Measurements from ENCODE around the gene MEGF8. TPM values are rescaled to one million over a fixed set of nuclear protein-coding genes. Genes with fewer than 3 reads are reported as not detected.

MEGF8 gene
- total RNA-seq (10 to 100 TPM in 1 of 2 experiments, 1 to 10 TPM in 1; 9.2 to 10.2 TPM), polyA plus RNA-seq (under 1 TPM; 0.23 to 0.57 (median 0.34) TPM), total RNA-seq (26.7 to 39.4 (median 31.8) reads per million in 6 experiments)

- no peaks in the 10 kb centered on the region for H3K9me3 Mint-ChIP-seq
- DNase-seq, result peak; percentile 88 to 99 (median 98)
Measured at GRCh38 chr19:42325308-42325895, at the start of gene MEGF8. MEGF8 (plus strand) TSS chr19:42325635; CDS start chr19:42326244, 609 bp downstream.

DNA sequence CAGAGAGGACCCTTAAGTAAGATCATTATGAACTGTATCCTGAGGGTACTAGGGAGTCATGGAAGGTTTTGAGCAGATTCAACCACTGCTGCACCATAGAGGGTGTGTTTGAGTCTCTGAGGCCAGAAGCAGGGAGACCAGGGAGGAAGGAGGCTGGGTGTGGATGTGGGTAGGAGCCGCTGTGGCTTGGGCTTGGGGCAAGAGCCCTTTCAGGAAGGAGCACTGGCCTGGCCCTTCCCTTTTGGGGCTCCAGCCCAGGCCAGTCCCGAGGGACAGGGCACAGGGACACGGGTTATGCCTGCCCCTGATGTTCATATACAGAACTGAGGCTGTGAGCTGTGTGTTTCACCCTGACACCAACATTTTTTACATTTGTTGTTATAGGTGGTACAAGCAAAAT, 49.2 kb upstream of the MEGF8 start:
- Mint-ChIP-seq H3K36me3 (peaks cover 0 to 29% (median 0%) of the 10 kb centered on the region in 3 donors), H3K27ac (peak overlapping the region in 5 of 10 donors; percentile 14 to 70 (median 24)), H3K4me3 (peak overlapping the region in 2 of 10 donors; percentile 22 to 68), H3K9me3 (no peaks in the 10 kb centered on the region), H3K4me1 (peaks cover 29 to 58% (median 48%) of the 10 kb centered on the region in 4 donors), H3K27me3 (no peaks in the 10 kb centered on the region)
- POLR2A ChIA-PET, result no interaction called here
- no peak for DNase-seq
- no peak for ATAC-seq

More at GRCh38 chr19:42325308-42325895, at the start of gene MEGF8:
- peaks cover 0 to 3% (median 0%) of the 10 kb centered on the region in 3 donors for H3K36me3 Mint-ChIP-seq
- ATAC-seq, result peak; percentile 87 to 93
- H3K27ac Mint-ChIP-seq, result peak within 1 kb of the TSS; percentile 78 to 95 (median 89)
- H3K4me3 Mint-ChIP-seq, result peak within 1 kb of the TSS; percentile 92 to 97 (median 94)
- peaks cover 6 to 20% (median 12%) of the 10 kb centered on the region in 5 donors for H3K27me3 Mint-ChIP-seq
- peaks cover 20 to 37% (median 30%) of the 10 kb centered on the region in 4 donors for H3K4me1 Mint-ChIP-seq
- POLR2A ChIA-PET, result no interaction called here

- Mint-ChIP-seq H3K27me3 (no peaks in the 10 kb centered on the region), H3K27ac (peak overlapping the region in 1 of 10 donors; percentile 29), H3K36me3 (peaks cover 0 to 25% (median 0%) of the 10 kb centered on the region in 3 donors), H3K9me3 (no peaks in the 10 kb centered on the region), H3K4me3 (peak overlapping the region in 1 of 10 donors; percentile 41), H3K4me1 (peaks cover 29 to 57% (median 46%) of the 10 kb centered on the region in 4 donors)
- DNase-seq (no peak), ATAC-seq (no peak)
- POLR2A ChIA-PET, result interaction anchor here (6.6 kb wide), 1 partner anchor 30 kb away, joined by 121 read pairs; the partner anchor contains the start of gene GSK3A
Measured at GRCh38 chr19:42276821-42277220, 48.6 kb upstream of the MEGF8 start.

- Mint-ChIP-seq H3K4me1 (peaks cover 36 to 66% (median 46%) of the 10 kb centered on the region in 4 donors), H3K9me3 (no peaks in the 10 kb centered on the region), H3K36me3 (peaks cover 0 to 25% (median 0%) of the 10 kb centered on the region in 3 donors), H3K27ac (peak overlapping the region in 4 of 10 donors; percentile 63 to 93 (median 73)), H3K4me3 (peak overlapping the region in 2 of 10 donors; percentile 14 to 39), H3K27me3 (no peaks in the 10 kb centered on the region)
- POLR2A ChIA-PET, result interaction anchor here (6.6 kb wide), 1 partner anchor 31 kb away, joined by 121 read pairs; the partner anchor contains the start of gene GSK3A
- no peak for ATAC-seq
- DNase-seq, result no peak
Measured at GRCh38 chr19:42277821-42278451, 47.5 kb upstream of the MEGF8 start.

- peak overlapping the region; percentile 69 to 97 (median 94) for H3K27ac Mint-ChIP-seq
- ATAC-seq, result no peak
- H3K4me1 Mint-ChIP-seq, result peaks cover 36 to 61% (median 44%) of the 10 kb centered on the region in 4 donors
- H3K9me3 Mint-ChIP-seq, result no peaks in the 10 kb centered on the region
- POLR2A ChIA-PET, result interaction anchor here (0.9 to 6.6 kb wide), 5 partner anchors 9 to 146 kb away, joined by 3 to 121 read pairs (median 10); partner anchors contain the start of genes CIC, DEDD2, GSK3A and POU2F2
- peaks cover 0 to 22% (median 0%) of the 10 kb centered on the region in 3 donors for H3K36me3 Mint-ChIP-seq
- peak overlapping the region in 9 of 10 donors; percentile 14 to 96 (median 92) for H3K4me3 Mint-ChIP-seq
- no peaks in the 10 kb centered on the region for H3K27me3 Mint-ChIP-seq
- DNase-seq, result no peak
Measured at GRCh38 chr19:42278452-42279154, 46.8 kb upstream of the MEGF8 start.

GRCh38 chr19:42279155-42279901, 46.1 kb upstream of the MEGF8 start:
- Mint-ChIP-seq H3K36me3 (peaks cover 0 to 17% (median 0%) of the 10 kb centered on the region in 3 donors), H3K27me3 (no peaks in the 10 kb centered on the region), H3K27ac (peak overlapping the region; percentile 92 to 97 (median 94)), H3K4me1 (peaks cover 36 to 58% (median 44%) of the 10 kb centered on the region in 4 donors), H3K4me3 (peak overlapping the region in 9 of 10 donors; percentile 78 to 97 (median 93)), H3K9me3 (no peaks in the 10 kb centered on the region)
- POLR2A ChIA-PET, result interaction anchor here (0.6 to 6.6 kb wide), 8 partner anchors 10 to 724 kb away, joined by 3 to 121 read pairs (median 6); partner anchors contain the start of genes CIC, DEDD2, GSK3A and POU2F2
- ATAC-seq (no peak), DNase-seq (no peak)

DNA sequence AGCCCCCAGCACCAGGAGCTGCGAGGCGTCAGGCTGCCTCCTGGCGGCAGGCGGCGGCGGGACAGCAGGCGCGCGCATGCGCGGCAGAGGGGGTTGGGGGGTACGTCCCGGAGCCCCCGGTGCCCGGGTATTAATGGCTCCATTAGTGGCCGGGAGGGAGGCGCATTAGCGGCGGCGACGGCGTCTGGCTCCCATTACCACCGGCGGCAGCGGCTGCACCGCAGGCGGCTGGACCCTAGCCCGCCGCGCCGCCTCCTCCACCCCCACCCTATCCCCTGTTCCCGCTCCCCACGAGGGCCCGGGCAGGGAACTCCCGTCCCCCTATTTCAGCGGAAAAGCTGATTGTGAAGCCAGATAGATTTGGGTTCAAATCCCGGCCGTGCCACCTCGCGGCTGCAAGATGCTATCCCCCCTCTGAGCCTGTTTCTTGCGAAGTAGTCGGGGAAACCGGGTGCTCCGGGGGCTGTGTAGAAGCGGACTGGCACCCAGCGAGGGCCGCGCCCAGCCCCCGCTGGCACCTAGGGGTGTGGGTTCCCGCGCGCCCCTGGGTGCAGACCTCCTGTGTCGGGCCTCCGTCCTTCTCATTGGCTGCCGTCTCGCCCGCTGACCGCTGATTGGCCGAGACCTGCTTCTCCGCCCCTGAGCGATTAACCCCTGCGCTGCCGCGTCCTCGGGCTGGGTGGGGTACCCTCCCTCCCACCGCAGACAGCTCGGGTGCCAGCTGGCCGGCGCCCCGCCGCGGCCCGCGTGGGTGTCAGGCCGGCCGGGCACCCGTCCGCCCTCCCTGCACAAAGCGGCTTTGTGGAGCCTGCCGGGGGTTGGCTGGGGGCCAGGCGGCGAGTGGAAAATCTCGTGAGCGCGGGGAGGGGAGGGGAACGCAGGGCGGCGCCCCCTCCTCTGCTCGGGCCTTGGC, 45.3 kb upstream of the MEGF8 start:
- ATAC-seq, result peak; percentile 28 to 50
- DNase-seq, result peak; percentile 76 to 92 (median 82)
- H3K27ac Mint-ChIP-seq, result peak overlapping the region; percentile 37 to 97 (median 94)
- peaks cover 0 to 8% (median 0%) of the 10 kb centered on the region in 3 donors for H3K36me3 Mint-ChIP-seq
- H3K27me3 Mint-ChIP-seq, result no peaks in the 10 kb centered on the region
- H3K9me3 Mint-ChIP-seq, result no peaks in the 10 kb centered on the region
- peak overlapping the region in 9 of 10 donors; percentile 78 to 97 (median 93) for H3K4me3 Mint-ChIP-seq
- H3K4me1 Mint-ChIP-seq, result peaks cover 39 to 56% (median 43%) of the 10 kb centered on the region in 4 donors
- POLR2A ChIA-PET, result interaction anchor here (0.6 to 6.6 kb wide), 8 partner anchors 10 to 725 kb away, joined by 3 to 121 read pairs (median 6); partner anchors contain the start of genes CIC, DEDD2, GSK3A and POU2F2

GRCh38 chr19:42280815-42281145, 44.7 kb upstream of the MEGF8 start:
- Mint-ChIP-seq H3K4me3 (peak overlapping the region in 4 of 10 donors; percentile 61 to 85 (median 80)), H3K4me1 (peaks cover 38 to 59% (median 44%) of the 10 kb centered on the region in 4 donors), H3K27ac (peak overlapping the region in 2 of 10 donors; percentile 43 to 67), H3K36me3 (peaks cover 0 to 5% (median 0%) of the 10 kb centered on the region in 3 donors), H3K27me3 (no peaks in the 10 kb centered on the region), H3K9me3 (no peaks in the 10 kb centered on the region)
- POLR2A ChIA-PET, result interaction anchor here (1.0 to 6.6 kb wide), 5 partner anchors 12 to 159 kb away, joined by 3 to 121 read pairs (median 10); partner anchors contain the start of genes CIC, GSK3A and POU2F2
- DNase-seq (no peak), ATAC-seq (no peak)

DNA sequence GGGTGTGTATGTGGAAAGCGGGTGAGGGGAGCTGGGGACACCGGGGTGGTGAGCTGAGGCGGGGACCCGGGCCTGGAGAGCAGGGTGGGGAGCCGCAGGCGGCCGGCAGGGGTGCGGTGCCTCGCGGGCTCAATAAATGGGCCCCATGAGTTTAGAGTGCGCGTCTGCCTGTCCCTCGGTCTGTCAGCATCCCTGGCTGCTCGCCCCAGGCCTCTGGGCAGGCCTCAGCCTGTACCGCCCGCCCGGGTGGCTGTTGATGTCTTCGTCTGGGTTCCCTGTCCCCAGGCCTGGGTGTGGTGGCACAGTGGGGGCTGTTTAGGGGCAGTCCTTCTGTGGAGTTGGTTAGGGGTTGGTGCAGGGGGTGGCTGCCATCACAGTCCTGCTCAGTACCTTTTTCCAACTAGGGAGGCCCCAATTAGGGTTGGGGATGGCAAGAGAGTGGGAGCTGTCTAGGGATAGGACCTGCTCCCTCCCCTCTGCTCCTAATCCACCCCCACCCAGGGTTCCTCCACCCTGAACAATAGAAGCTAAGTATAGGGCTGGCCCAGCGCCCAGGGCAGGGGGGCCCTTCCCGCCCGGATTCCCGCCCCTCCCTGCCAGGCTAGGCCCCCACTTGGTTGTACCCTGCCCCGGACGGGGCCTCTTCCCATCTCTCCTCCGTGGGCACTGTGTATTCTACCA, 44.1 kb upstream of the MEGF8 start:
- Mint-ChIP-seq H3K9me3 (no peaks in the 10 kb centered on the region), H3K27me3 (no peaks in the 10 kb centered on the region), H3K36me3 (peaks cover 0 to 5% (median 0%) of the 10 kb centered on the region in 3 donors), H3K27ac (peak overlapping the region in 2 of 10 donors; percentile 61 to 94), H3K4me1 (peaks cover 36 to 59% (median 44%) of the 10 kb centered on the region in 4 donors), H3K4me3 (peak overlapping the region in 9 of 10 donors; percentile 61 to 87 (median 75))
- DNase-seq (peak in 3 of 10 donors; percentile 12 to 28 (median 24)), ATAC-seq (no peak)
- POLR2A ChIA-PET, result interaction anchor here (0.6 to 6.6 kb wide), 6 partner anchors 12 to 160 kb away, joined by 3 to 121 read pairs (median 4); partner anchors contain the start of genes CIC, ERF, GSK3A and POU2F2

All from naive thymus-derived CD8-positive, alpha-beta T cell (primary cell).